Cardiac fibroblast (primary cell): ENCODE data around the gene ENG.

Source experiments
- DNase-seq, 2 donors: peaks; one replicate each; pipeline versions ENCODE4 v3.0.0 to v3.0.0-alpha.2; 2010; ENCODE audit warnings: low read depth in 2 of 2
- H3K4me3 ChIP-seq, 2 donors: replicated peaks in 1 of 2; 1 replicate in 1 of 2; 2 replicates in 1 of 2; pipeline ENCODE4 v1.5.1; 2011; ENCODE audit warnings: low read depth in 2 of 2, low read length in 2 of 2, mild to moderate bottlenecking in 2 of 2, moderate library complexity in 1 of 2
- TF ChIP-seq, protein P1 (sequence below): IDR thresholded peaks from one replicate; pipeline ENCODE4 v1.5.1; 2011; ENCODE audit warnings: low read depth, mild to moderate bottlenecking, low read length, inconsistent platforms

The ENG gene

DNA sequence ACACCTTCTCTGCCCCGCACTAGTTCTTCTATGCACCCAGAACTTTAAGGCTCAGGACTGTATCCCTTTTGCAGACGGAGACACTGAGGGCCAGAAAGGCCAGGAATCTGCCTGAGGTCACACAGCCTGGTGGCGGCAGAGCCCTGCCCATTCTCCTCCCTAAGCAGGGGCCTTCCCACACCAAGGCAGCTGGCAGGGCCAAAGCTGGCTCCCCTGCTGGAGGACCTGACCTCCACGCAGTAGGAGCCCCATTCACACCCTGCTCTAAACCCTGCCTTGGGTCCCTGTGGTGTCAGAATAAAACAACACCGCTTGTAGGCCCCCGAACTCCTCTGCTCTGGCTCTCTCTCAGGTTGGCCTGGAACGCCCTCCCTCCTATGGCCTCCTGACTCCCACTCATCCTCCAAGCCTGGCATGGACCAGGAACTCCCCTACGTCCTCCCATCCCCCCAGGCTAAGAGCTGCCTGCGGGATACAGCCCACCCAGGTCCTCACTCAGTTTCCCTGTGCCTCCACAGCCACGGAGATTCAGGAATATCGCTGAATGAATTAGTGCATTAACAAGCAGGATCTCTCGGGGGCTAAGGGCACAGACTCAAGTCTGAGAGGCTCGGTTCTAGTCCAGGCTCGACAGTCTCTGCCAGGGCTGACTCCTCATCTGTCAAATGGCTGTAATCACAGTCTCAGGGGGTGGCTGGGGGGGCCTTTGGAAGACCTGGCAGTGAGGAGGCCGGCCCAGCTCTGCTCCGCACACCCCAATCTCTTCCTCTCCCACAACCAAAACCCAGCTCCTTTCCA lies 42.1 kb upstream of the ENG start:
- H3K4me3 ChIP-seq: peak overlapping the region in 1 of 2 donors; percentile 32
- TF ChIP-seq, protein P1, sequence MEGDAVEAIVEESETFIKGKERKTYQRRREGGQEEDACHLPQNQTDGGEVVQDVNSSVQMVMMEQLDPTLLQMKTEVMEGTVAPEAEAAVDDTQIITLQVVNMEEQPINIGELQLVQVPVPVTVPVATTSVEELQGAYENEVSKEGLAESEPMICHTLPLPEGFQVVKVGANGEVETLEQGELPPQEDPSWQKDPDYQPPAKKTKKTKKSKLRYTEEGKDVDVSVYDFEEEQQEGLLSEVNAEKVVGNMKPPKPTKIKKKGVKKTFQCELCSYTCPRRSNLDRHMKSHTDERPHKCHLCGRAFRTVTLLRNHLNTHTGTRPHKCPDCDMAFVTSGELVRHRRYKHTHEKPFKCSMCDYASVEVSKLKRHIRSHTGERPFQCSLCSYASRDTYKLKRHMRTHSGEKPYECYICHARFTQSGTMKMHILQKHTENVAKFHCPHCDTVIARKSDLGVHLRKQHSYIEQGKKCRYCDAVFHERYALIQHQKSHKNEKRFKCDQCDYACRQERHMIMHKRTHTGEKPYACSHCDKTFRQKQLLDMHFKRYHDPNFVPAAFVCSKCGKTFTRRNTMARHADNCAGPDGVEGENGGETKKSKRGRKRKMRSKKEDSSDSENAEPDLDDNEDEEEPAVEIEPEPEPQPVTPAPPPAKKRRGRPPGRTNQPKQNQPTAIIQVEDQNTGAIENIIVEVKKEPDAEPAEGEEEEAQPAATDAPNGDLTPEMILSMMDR: no peak
- DNase-seq: no peak

DNA sequence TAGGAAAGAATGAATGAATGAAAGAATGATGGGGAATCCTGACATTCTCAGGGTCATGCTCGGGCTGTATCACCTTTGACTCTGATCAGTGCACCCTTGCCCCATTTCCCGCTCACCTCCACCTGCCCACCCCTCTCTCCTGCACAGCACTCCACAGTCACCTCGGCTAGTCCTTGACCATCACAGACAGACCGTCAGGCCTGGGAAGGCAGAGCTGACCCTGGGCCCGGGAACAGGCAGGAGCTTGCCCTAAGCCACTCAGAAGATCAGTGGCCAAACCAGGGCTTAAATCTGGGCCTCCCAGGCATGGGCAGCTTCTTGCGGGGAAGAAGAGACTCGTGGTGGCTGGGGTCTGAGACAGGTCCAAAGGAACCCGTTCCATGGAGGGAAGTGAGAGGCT lies 41.4 kb upstream of the ENG start:
- TF ChIP-seq, protein P1: no peak
- no peak for DNase-seq
- no peak overlapping the region for H3K4me3 ChIP-seq

DNA sequence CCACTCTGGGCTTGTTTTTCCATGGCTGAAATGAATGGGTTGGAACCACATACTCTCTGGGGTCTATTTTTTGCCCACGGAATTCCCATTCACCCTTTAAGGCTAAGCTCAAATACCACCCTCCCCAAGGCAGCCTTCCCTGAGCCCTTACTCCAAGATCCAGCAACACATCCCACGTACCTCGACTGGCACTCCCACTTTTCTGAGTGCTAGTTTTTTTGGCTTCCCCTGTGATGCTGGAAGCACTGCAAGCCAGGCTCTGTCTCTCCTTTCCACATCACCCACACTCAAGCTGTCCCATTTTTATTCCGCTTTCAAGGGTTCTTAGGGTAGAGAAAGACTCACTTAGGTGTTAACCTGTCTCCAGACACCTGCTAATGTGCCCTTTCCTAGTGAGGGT lies 38.9 kb upstream of the ENG start:
- TF ChIP-seq, protein P1: no peak
- no peak for DNase-seq
- H3K4me3 ChIP-seq: no peak overlapping the region

DNA sequence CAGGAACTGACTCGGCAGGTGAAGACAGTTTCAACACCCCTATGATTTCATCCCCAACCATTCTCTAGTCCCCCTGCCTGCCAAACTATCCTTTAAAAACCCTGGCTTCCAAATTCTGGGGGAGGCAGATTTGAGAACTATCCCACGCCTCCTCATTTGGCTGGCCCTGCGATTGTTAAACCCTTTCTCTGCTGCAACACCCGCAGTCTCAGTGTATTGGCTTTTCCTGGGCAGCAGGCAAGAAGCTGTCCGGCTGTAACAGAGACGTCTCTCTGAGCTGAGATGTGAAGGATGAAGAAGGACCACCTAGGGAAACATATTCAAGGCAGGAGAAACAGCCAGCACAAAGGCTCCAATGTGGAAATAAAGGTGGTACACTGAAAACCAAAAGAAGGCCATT lies 38.4 kb upstream of the ENG start:
- DNase-seq: no peak
- no peak overlapping the region for H3K4me3 ChIP-seq
- TF ChIP-seq, protein P1: no peak

DNA sequence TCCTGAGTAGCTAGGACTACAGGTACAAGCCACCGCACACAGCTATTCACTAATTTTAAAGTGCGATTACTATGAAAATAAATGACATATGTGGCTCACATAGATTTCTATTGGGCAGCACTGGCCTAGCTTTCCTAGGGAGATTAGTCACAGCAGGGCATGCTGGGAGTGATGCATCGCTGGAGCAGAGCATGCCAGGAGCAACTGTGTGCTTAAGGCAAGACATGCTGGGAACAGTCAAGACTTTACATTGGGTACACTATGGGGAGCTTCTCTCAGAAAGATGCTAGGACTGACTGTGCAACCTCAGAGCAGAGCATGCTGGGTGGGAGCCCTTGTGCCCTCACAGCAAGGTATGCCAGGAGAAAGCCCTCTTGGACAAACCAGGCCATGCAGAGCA lies 35.6 kb upstream of the ENG start:
- H3K4me3 ChIP-seq: no peak overlapping the region
- TF ChIP-seq, protein P1: no peak

DNA sequence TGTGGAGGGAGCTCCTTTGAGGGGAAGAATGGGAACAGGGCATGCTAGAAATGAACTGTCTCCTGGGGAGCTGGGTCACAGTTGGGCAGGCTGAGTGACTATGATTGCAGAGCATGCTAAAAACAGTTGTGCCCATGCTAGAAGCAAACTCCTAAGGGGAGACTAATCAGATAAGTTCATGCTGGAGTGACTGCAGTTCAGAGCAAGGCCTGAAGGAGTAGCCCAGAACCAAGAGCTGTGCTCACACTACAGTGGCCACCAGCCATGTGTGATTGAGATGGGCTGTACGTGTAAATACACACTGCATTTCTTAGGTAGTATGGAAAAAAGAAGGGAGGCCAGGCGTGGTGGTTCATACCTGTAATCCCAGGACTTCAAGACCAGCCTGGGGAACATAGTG lies 33.3 kb upstream of the ENG start:
- TF ChIP-seq, protein P1: peak; percentile 32
- H3K4me3 ChIP-seq: no peak overlapping the region
- DNase-seq: no peak

More for the DNA sequence above, 35.6 kb upstream of the ENG start:
- no peak for DNase-seq
